HG03457 (cell line): ENCODE results near the gene KCMF1.

Source experiments
- ATAC-seq: cut with Tn5 transposase; IDR thresholded peaks from one replicate; pipeline ENCODE4 v1.9.1; 2021; ENCODE audit warnings: moderate number of reproducible peaks; ENCODE audit not compliant: unreplicated experiment

Gene KCMF1

DNA sequence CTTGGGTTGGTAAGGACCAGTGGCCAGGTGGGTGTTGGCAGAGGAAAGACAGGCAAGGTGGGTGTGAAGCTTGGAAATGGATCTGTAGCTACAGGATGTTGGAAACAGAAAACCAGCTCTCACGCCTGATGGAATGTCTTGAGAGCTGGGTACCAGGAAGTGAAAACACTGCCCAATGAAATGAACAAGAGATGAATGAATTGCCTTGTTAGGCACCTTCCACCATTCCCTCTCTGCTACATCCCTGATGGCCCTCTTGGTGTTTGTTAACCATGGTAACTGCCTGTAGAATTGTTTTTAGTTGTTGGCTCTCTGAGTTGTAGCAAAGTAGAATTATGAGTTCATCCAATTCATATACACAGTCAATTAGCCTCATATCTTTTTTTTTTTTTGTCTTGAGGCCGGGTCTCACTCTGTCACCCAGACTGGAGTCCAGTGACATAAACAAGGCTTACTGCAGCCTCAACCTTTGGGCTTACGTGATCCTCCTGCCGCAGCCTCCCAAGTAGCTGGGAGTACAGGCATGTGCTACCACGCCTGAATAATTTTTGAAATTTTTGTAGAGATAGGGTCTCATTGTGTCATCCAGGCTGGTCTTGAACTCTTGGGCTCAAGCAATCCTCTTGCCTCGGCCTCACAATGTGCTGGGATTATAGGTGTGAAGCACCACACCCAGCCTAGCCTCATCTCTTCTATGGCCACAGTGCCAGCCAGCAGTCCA is 9.5 kb downstream of the KCMF1 start:
- ATAC-seq = no peak

GRCh38 chr2:84986018-84986417 is 15.1 kb downstream of the KCMF1 start:
- no peak for ATAC-seq

GRCh38 chr2:84989422-84989821 is 18.5 kb downstream of the KCMF1 start:
- no peak for ATAC-seq

GRCh38 chr2:84989927-84990326 is 19.0 kb downstream of the KCMF1 start:
- no peak for ATAC-seq

GRCh38 chr2:84991404-84992160 is 20.6 kb downstream of the KCMF1 start:
- no peak for ATAC-seq

- no peak for ATAC-seq
Observed at GRCh38 chr2:84995826-84996225, 24.9 kb downstream of the KCMF1 start.

GRCh38 chr2:84996909-84997308 is 25.9 kb downstream of the KCMF1 start:
- ATAC-seq = no peak

- ATAC-seq = no peak
Observed at GRCh38 chr2:84999553-84999955, 28.6 kb downstream of the KCMF1 start.

GRCh38 chr2:85001595-85001994 is 30.6 kb downstream of the KCMF1 start:
- ATAC-seq = no peak

- no peak for ATAC-seq
Observed at GRCh38 chr2:85002534-85002933, 31.6 kb downstream of the KCMF1 start.

- ATAC-seq = no peak
Observed at GRCh38 chr2:85008252-85008651, 37.3 kb downstream of the KCMF1 start.

DNA sequence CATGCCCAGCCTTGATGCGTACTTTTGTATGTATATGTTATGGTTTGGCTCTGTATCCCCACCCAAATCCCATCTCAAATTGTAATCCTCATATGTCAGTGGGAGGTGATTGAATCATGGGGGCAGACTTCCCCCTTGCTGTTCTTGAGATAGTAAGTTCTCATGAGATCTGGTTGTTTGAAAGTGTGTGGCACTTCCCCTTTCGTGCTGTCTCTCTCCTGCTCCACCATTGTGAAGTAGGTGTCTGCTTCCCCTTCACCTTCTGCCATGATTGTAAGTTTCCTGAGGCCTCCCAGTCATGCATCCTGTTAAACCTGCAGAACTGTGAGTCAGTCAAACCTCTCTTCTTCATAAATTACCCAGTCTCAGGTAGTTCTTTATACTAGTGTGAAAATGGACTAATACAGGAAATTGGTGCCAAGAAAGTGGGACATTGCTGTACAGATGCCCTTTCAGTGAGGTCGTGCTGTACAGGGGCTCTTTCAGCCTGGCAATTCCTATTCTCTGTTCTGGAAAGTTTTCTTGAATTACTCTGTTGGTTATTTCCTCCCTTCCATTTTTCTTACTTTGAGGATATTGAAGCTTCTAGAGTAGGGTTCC is 38.2 kb downstream of the KCMF1 start:
- ATAC-seq = no peak

GRCh38 chr2:85010404-85010803 is 39.4 kb downstream of the KCMF1 start:
- no peak for ATAC-seq

DNA sequence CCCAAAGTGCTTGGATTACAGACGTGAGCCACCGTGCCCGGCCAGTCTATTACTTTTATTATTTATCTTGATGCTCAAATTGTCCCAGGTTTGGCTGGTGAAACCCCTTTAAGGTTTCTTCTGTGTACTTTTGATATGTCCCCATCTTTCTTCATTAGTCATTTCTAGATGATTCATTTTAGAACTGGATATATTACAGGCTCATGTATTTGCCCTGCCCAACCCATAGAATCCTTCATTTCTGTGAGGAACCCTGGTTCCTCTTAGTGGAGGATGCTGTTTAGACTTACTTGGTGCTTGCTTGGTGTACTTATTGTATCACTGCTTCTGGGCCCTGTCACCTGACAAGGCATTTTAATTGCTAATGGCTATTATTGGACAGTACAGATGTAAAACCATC is 40.1 kb downstream of the KCMF1 start:
- ATAC-seq = no peak

GRCh38 chr2:85011747-85012146 is 40.8 kb downstream of the KCMF1 start:
- ATAC-seq = no peak

DNA sequence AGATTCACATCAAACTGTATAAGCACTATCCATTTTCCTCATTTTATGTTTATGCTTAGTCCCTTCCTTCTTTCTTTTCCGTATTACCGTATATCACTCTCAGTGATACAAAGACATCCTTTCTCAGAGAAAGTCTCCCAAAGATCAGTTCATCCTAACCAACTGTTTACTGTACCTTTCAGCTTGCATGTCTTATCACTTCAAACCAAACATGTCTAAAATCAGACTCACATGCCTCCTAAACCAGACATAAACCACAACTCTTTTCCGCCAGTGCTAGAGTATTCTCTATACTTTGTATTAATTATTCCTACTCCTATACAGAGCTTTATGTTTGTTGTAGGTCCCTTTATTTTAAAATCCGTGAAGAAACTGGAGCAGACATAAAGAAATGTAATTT is 41.5 kb downstream of the KCMF1 start:
- no peak for ATAC-seq

DNA sequence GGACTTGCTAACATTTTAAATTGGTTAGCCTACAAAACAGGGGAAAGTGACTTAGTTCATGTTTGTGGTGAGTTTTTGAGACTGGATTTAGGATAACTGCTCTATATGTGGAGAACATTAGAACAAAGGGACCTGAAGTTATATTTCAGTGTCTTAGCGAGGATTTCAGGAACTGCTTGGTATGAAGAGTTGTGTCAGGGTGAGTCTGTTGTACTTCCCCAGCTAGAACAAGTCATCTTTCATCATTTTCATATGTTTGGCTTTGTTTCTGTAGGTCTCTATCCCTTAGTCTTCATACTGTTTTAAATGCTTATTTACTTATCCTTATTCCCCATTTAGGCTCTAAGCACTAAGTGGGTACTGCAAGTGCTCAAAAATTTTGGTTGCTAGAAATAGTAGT is 41.9 kb downstream of the KCMF1 start:
- no peak for ATAC-seq

DNA sequence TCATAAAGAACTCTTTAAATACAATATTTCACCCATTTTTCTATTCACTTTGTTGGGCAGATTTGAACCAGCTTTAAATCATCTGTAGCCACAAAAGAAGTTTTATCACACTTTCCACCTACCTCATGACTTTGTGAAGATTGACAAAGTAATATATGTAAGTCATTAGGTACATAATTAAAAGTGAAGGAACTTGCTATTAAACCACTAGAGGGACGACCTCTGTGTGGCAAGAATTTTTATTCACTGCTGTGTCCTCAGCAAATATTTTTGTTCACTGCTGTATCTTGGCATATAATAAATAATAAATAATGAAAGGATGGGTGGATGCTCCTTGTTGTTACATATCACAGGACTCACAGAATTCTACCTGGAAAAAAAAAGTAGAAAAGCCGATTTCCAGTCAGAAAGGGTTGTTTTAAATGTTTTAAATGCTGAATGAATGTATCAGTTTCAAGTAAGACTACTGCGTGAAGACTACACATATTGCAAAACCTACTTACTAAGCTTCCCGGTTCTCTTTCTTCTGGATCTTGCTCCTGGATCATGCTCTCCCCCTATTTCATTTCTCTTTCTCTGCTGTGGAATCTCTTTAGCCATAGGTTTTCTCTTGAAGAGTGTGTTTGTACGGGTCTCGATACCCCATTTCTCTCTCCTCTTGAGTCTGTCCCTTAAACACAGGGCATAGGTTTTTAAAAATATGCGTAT is 44.8 kb downstream of the KCMF1 start:
- ATAC-seq = no peak

GRCh38 chr2:85016446-85016845 is 45.5 kb downstream of the KCMF1 start:
- no peak for ATAC-seq

DNA sequence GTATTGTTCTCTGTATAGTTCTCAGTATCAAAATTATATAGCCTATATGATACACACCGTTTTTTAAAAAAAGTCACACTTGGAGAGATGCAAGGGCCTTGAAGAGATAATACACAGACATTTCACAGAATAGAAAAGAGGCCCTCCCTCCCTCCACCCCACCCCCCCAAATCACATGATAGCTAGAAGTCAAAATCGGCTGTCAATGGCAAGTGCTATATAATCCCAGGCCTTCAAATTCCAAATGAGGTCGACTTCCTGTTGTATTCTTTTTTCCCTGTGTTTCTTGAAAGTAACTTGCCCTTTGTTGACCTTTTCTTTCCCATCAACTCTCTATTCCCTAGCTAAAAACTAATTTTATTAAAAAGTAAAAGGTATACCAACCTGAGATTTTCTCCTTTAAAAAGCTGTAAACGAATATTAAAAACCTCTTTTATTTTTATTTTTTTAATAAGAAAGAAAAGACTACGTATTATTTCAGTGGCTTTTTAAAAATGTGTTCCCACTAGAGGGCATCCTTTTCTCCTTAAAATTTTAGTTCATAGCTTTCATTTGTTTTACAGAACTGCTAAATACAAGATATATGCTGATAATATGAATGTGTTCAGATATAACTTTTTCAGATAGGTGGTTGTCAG is 46.6 kb downstream of the KCMF1 start:
- ATAC-seq = no peak

DNA sequence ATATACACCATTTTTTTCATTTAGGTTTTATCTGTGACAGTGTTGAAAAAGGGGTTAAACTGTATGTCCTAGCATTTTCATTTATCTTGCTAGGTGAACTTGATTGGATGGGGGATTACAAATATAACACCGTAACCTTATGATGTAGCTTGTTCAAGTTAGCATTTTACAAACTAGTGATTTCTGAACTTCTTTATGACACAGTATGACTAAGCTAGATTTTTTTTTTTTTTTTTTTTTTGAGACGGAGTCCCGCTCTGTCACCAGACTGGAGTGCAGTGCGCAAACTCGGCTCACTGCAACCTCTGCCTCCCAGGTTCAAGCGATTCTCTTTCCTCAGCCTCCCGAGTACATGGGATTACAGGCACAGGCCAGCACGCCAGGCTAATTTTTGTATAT is 47.1 kb downstream of the KCMF1 start:
- no peak for ATAC-seq
